OCI-LY7 (cell line): ENCODE measurements around the gene SYNRG. TPM values are rescaled to one million over a fixed set of nuclear protein-coding genes. Genes with fewer than 3 reads are reported as not detected.

Experiments used
- BruUV-seq: library from RNA; stranded (reverse); fragments of 400-500 nt; replicated peaks from 2 replicates; lab custom pipeline; 2021; lab: Mats Ljungman, UMichigan
- CTCF ChIA-PET: fragments of 300-600 bp; sonication (Branson Sonifier 250); formaldehyde crosslinking; loops from one replicate; lab custom pipeline; 2022; ENCODE audit warnings: antibody characterized with exemption; ENCODE audit not compliant: unreplicated experiment; lab: Charles Lee
- POLR2A ChIA-PET: fragments of 300-600 bp; sonication (Branson Sonifier 250); formaldehyde crosslinking; loops from one replicate; lab custom pipeline; 2022; ENCODE audit warnings: antibody characterized with exemption; lab: Charles Lee
- DNase-seq: peaks from one replicate; pipeline ENCODE4 v3.0.0-alpha.2; 2015; ENCODE audit warnings: low spot score
- H2AFZ ChIP-seq: fragments of 200-600 bp; sonication (generic), shearing (Covaris generic); 2 replicates; pipeline ENCODE4 v1.6.1; 2014; ENCODE audit warnings: mild to moderate bottlenecking, antibody characterized with exemption, low read length, moderate library complexity
- H3K27ac ChIP-seq: fragments of 200-600 bp; sonication (generic); 2 replicates; pipeline ENCODE4 v1.5.1; 2014; ENCODE audit warnings: mixed run types, low read depth, mild to moderate bottlenecking, moderate library complexity, low read length, inconsistent platforms; ENCODE audit not compliant: poor library complexity, severe bottlenecking
- H3K36me3 ChIP-seq: fragments of 200-600 bp; sonication (generic); 2 replicates; pipeline ENCODE4 v1.6.1; 2014; ENCODE audit warnings: mild to moderate bottlenecking, antibody characterized with exemption, low read length, moderate library complexity, mixed read lengths; ENCODE audit not compliant: insufficient read depth
- H3K4me1 ChIP-seq: fragments of 200-600 bp; sonication (generic); 2 replicates; pipeline ENCODE4 v1.5.1; 2014; ENCODE audit warnings: mild to moderate bottlenecking, low read length; ENCODE audit not compliant: insufficient read depth, poor library complexity, severe bottlenecking
- H3K4me2 ChIP-seq: fragments of 200-600 bp; sonication (generic); 2 replicates; pipeline ENCODE4 v1.6.1; 2014; ENCODE audit warnings: mild to moderate bottlenecking, low read length
- H3K4me3 ChIP-seq: fragments of 200-600 bp; sonication (generic); 2 replicates; pipeline ENCODE4 v1.5.1; 2014; ENCODE audit warnings: mild to moderate bottlenecking, low read depth, low read length; ENCODE audit not compliant: poor library complexity, severe bottlenecking
- H3K79me2 ChIP-seq: fragments of 200-600 bp; sonication (generic); 2 replicates; pipeline ENCODE4 v1.6.1; 2016; ENCODE audit warnings: low read depth, mild to moderate bottlenecking, low read length, moderate library complexity, mixed read lengths; ENCODE audit not compliant: insufficient read depth
- H3K9me2 ChIP-seq: fragments of 200-600 bp; sonication (generic); 2 replicates; pipeline ENCODE4 v1.6.1; 2016; ENCODE audit warnings: mild to moderate bottlenecking, low read length, mixed read lengths; ENCODE audit not compliant: insufficient read depth
- H3K9me3 ChIP-seq: fragments of 200-600 bp; sonication (generic); 2 replicates; pipeline ENCODE4 v1.6.1; 2014; ENCODE audit warnings: mild to moderate bottlenecking, mixed run types, low read length, mixed read lengths
- H4K20me1 ChIP-seq: fragments of 200-600 bp; sonication (generic); 2 replicates; pipeline ENCODE4 v1.6.1; 2014; ENCODE audit warnings: mild to moderate bottlenecking, antibody characterized with exemption, low read length, moderate library complexity, mixed read lengths; ENCODE audit not compliant: insufficient read depth
- CTCF ChIP-seq: fragments of 200-600 bp; sonication (generic); conservative IDR thresholded peaks from 2 replicates; pipeline ENCODE4 v1.5.1; 2014; ENCODE audit warnings: mild to moderate bottlenecking, antibody characterized with exemption, low read length, moderate library complexity, mixed read lengths
- EZH2phosphoT487 ChIP-seq: fragments of 200-600 bp; sonication (generic); IDR thresholded peaks from 2 replicates; pipeline ENCODE4 v1.6.1; 2018; ENCODE audit warnings: low read depth, borderline replicate concordance, mild to moderate bottlenecking, mixed run types, antibody characterized with exemption, low read length, moderate library complexity, mixed read lengths
- intact Hi-C: fragments of 100-400 bp; cut with micrococcal nuclease; formaldehyde crosslinking; loops from one replicate; pipeline ENCODE4 v1.10.0; 2022; ENCODE audit not compliant: unreplicated experiment
- total RNA-seq, 2 experiments: library from RNA; depleted of rRNA in 1 of 2; stranded (reverse); fragments of >200 nt in 1 of 2; shearing (Covaris generic) in 1 of 2; gene quantifications; 2 replicates each; pipeline ENCODE4 v1.2.3, GENCODE V29; 2014 to 2022

The SYNRG gene
- total RNA-seq, 2 experiments from 2014 or later: 39.6 to 132 TPM

- Histone ChIP-seq H4K20me1 (no peaks in the 10 kb centered on the region), H3K36me3 (peaks cover 84% of the 10 kb centered on the region), H3K4me1 (no peaks in the 10 kb centered on the region), H3K4me2 (no peak overlapping the region), H3K9me2 (no peaks in the 10 kb centered on the region), H3K4me3 (no peak overlapping the region), H2AFZ (no peak overlapping the region), H3K27ac (no peak overlapping the region), H3K9me3 (no peaks in the 10 kb centered on the region), H3K79me2 (no peaks in the 10 kb centered on the region)
- no peak for TF ChIP-seq CTCF
- no peak for TF ChIP-seq EZH2phosphoT487
- POLR2A ChIA-PET: no interaction called here
- CTCF ChIA-PET: no interaction called here
- intact Hi-C loops: no loop called here
- DNase-seq: no peak
- no TSS peak for BruUV-seq
Observed at GRCh38 chr17:37475731-37476420, 133.3 kb downstream of the SYNRG start.

- Histone ChIP-seq H4K20me1 (no peaks in the 10 kb centered on the region; the same call in 1 of the 2 replicates), H3K9me3 (no peaks in the 10 kb centered on the region), H3K27ac (no peak overlapping the region), H3K4me3 (no peak overlapping the region), H3K9me2 (no peaks in the 10 kb centered on the region), H3K79me2 (no peaks in the 10 kb centered on the region), H2AFZ (no peak overlapping the region), H3K36me3 (peaks cover 86% of the 10 kb centered on the region), H3K4me2 (no peak overlapping the region), H3K4me1 (no peaks in the 10 kb centered on the region)
- ChIA-PET CTCF (no interaction called here), POLR2A (no interaction called here)
- TF ChIP-seq CTCF (no peak), EZH2phosphoT487 (no peak)
- DNase-seq: no peak
- BruUV-seq: no TSS peak
- intact Hi-C loops: no loop called here
Observed at GRCh38 chr17:37470181-37470580, 139.0 kb downstream of the SYNRG start.

DNA sequence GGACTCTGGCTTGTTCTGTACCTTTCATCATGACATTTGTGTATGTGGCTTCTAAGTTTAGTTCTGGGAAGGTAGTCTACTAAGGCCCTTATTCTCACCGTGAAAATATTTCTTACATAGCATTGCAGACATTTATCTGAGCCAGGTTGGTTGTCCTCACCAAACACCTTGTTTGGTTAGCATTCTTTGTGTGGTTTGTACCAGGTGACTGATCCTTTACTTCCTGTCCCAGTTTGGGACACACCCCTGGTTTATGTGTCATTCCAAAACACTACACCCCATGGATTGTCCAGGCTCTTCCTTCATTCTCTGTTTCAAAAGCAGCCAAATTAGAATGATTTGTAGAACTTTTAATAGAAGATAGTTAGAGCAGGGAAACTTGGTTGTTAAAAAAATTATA, 142.7 kb downstream of the SYNRG start:
- CTCF ChIA-PET: no interaction called here

More for the DNA sequence above, 142.7 kb downstream of the SYNRG start:
- H3K27ac ChIP-seq: no peak overlapping the region
- no peaks in the 10 kb centered on the region for H3K4me1 ChIP-seq
- H3K9me3 ChIP-seq: no peaks in the 10 kb centered on the region
- no peaks in the 10 kb centered on the region for H3K9me2 ChIP-seq
- intact Hi-C loops: no loop called here
- DNase-seq: no peak
- TF ChIP-seq EZH2phosphoT487 (no peak), CTCF (no peak)
- BruUV-seq: no TSS peak
- no peak overlapping the region for H2AFZ ChIP-seq
- no peaks in the 10 kb centered on the region for H3K79me2 ChIP-seq
- POLR2A ChIA-PET: interaction anchor here (0.6 kb wide), 1 partner anchor 167 kb away, joined by 4 read pairs; no protein-coding TSS in a partner anchor
- H3K36me3 ChIP-seq: peaks cover 81% of the 10 kb centered on the region
- H3K4me3 ChIP-seq: no peak overlapping the region
- no peaks in the 10 kb centered on the region; the same call in 1 of the 2 replicates for H4K20me1 ChIP-seq
- no peak overlapping the region for H3K4me2 ChIP-seq
